Body of pancreas (tissue), 4 donors: Measurements from ENCODE around the gene WIPI1.

Source experiments
- POLR2A ChIP-seq, 3 donors: fragments of 450-650 bp; IDR thresholded peaks; one replicate each; pipeline ENCODE4 v1.6.1; 2016; ENCODE audit warnings: antibody characterized with exemption in 3 of 3, mild to moderate bottlenecking in 2 of 3
- TF ChIP-seq, protein P1 (sequence below), 7 experiments: fragments of 450-650 bp in 4 of 7; fragments of 200-600 bp in 3 of 7; sonication (generic) in 3 of 7; IDR thresholded peaks; one replicate each; pipeline ENCODE4 v1.5.1; 2016 to 2019; ENCODE audit warnings: antibody characterized with exemption in 7 of 7

DNA sequence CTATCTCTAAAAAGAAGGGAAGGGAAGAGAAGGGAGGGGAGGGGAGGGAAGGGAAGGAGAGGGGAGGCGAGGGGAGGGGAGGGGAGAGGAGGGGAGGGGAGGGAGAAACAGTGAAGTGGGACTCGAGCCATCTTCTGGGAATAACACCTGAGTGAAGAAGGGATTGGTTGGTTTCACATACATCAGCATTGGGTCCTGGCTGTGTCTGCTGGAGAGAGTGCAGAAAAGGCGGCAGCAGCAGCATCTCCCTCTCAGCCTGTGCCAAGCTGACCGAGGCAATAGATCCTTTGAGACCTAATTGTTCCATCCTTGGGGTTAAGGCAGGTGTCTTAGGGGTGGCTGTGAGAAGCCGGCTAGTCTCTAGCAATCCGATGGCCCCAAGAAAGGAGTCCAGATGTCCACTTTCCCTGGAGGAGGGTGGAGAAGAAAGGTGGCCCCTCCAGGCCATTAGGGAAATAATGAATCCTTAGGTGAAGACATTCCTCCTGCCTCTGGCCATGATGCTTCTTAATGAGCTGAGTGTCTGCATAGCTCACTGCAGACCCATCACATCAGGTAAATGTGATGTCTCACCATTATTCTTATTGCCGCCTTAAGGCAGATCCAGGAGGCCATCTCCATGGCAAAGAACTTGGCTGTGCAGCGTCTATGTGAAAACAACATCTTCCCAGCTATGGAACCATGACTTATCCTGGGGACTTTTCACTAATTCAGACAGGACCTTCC, 71.6 kb downstream of the WIPI1 start:
- TF ChIP-seq, protein P1, sequence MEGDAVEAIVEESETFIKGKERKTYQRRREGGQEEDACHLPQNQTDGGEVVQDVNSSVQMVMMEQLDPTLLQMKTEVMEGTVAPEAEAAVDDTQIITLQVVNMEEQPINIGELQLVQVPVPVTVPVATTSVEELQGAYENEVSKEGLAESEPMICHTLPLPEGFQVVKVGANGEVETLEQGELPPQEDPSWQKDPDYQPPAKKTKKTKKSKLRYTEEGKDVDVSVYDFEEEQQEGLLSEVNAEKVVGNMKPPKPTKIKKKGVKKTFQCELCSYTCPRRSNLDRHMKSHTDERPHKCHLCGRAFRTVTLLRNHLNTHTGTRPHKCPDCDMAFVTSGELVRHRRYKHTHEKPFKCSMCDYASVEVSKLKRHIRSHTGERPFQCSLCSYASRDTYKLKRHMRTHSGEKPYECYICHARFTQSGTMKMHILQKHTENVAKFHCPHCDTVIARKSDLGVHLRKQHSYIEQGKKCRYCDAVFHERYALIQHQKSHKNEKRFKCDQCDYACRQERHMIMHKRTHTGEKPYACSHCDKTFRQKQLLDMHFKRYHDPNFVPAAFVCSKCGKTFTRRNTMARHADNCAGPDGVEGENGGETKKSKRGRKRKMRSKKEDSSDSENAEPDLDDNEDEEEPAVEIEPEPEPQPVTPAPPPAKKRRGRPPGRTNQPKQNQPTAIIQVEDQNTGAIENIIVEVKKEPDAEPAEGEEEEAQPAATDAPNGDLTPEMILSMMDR (IDR thresholded peaks at IDR 0.05), result no peak
- no peak for TF ChIP-seq POLR2A (IDR thresholded peaks at IDR 0.05)
